ENCODE measurements around the gene SREBF2. TPM values are rescaled to one million over a fixed set of nuclear protein-coding genes. Genes with fewer than 3 reads are reported as not detected.

The SREBF2 gene
- total RNA-seq, 1 donor from 2014 or later: 119 TPM

GRCh38 chr22:41922940-41923594 lies 90.2 kb downstream of the SREBF2 start:
- H3K27ac Mint-ChIP-seq (ENCODE audit: unreplicated experiment): no peak overlapping the region
- no peak overlapping the region for H3K4me3 Mint-ChIP-seq (ENCODE audit: unreplicated experiment)
- TF ChIP-seq CTCF (IDR thresholded peaks at IDR 0.05): no peak

GRCh38 chr22:41923595-41924276 lies 90.8 kb downstream of the SREBF2 start:
- DNase-seq (ENCODE audit: extremely low spot score, unreplicated experiment): no peak
- no peaks in the 10 kb centered on the region for H3K36me3 Mint-ChIP-seq (ENCODE audit: unreplicated experiment)
- no peak overlapping the region for H3K27ac Mint-ChIP-seq (ENCODE audit: unreplicated experiment)
- H3K4me3 Mint-ChIP-seq (ENCODE audit: unreplicated experiment): no peak overlapping the region
- no peaks in the 10 kb centered on the region for H3K9me3 Mint-ChIP-seq (ENCODE audit: unreplicated experiment)
- H3K27me3 Mint-ChIP-seq (ENCODE audit: unreplicated experiment): peaks cover 19% of the 10 kb centered on the region
- no peak for TF ChIP-seq CTCF (IDR thresholded peaks at IDR 0.05)
- H3K4me1 Mint-ChIP-seq (ENCODE audit: unreplicated experiment): peaks cover 13% of the 10 kb centered on the region

More at GRCh38 chr22:41922940-41923594, 90.2 kb downstream of the SREBF2 start:
- DNase-seq (ENCODE audit: extremely low spot score, unreplicated experiment): no peak
- H3K36me3 Mint-ChIP-seq (ENCODE audit: unreplicated experiment): no peaks in the 10 kb centered on the region
- no peaks in the 10 kb centered on the region for H3K9me3 Mint-ChIP-seq (ENCODE audit: unreplicated experiment)
- H3K27me3 Mint-ChIP-seq (ENCODE audit: unreplicated experiment): peaks cover 19% of the 10 kb centered on the region
- peaks cover 18% of the 10 kb centered on the region for H3K4me1 Mint-ChIP-seq (ENCODE audit: unreplicated experiment)

- H3K27ac Mint-ChIP-seq (ENCODE audit: unreplicated experiment): no peak overlapping the region
- H3K4me1 Mint-ChIP-seq (ENCODE audit: unreplicated experiment): peaks cover 4% of the 10 kb centered on the region
- peak; percentile 90 for DNase-seq (ENCODE audit: extremely low spot score, unreplicated experiment)
- peak; percentile 77 for TF ChIP-seq CTCF (IDR thresholded peaks at IDR 0.05)
- H3K27me3 Mint-ChIP-seq (ENCODE audit: unreplicated experiment): peaks cover 19% of the 10 kb centered on the region
- H3K36me3 Mint-ChIP-seq (ENCODE audit: unreplicated experiment): no peaks in the 10 kb centered on the region
- H3K4me3 Mint-ChIP-seq (ENCODE audit: unreplicated experiment): peak overlapping the region; percentile 57
- H3K9me3 Mint-ChIP-seq (ENCODE audit: unreplicated experiment): no peaks in the 10 kb centered on the region
These were observed 93.0 kb downstream of the SREBF2 start for GRCh38 chr22:41925783-41926460.

- H3K27ac Mint-ChIP-seq (ENCODE audit: unreplicated experiment): no peak overlapping the region
- H3K36me3 Mint-ChIP-seq (ENCODE audit: unreplicated experiment): no peaks in the 10 kb centered on the region
- no peak for TF ChIP-seq CTCF (IDR thresholded peaks at IDR 0.05)
- H3K9me3 Mint-ChIP-seq (ENCODE audit: unreplicated experiment): no peaks in the 10 kb centered on the region
- no peak overlapping the region for H3K4me3 Mint-ChIP-seq (ENCODE audit: unreplicated experiment)
- H3K27me3 Mint-ChIP-seq (ENCODE audit: unreplicated experiment): peaks cover 19% of the 10 kb centered on the region
- no peak for DNase-seq (ENCODE audit: extremely low spot score, unreplicated experiment)
- peaks cover 4% of the 10 kb centered on the region for H3K4me1 Mint-ChIP-seq (ENCODE audit: unreplicated experiment)
These were observed 94.9 kb downstream of the SREBF2 start for GRCh38 chr22:41927813-41928212.
